ENCODE data around the gene TMEM19.

TMEM19 gene

DNA sequence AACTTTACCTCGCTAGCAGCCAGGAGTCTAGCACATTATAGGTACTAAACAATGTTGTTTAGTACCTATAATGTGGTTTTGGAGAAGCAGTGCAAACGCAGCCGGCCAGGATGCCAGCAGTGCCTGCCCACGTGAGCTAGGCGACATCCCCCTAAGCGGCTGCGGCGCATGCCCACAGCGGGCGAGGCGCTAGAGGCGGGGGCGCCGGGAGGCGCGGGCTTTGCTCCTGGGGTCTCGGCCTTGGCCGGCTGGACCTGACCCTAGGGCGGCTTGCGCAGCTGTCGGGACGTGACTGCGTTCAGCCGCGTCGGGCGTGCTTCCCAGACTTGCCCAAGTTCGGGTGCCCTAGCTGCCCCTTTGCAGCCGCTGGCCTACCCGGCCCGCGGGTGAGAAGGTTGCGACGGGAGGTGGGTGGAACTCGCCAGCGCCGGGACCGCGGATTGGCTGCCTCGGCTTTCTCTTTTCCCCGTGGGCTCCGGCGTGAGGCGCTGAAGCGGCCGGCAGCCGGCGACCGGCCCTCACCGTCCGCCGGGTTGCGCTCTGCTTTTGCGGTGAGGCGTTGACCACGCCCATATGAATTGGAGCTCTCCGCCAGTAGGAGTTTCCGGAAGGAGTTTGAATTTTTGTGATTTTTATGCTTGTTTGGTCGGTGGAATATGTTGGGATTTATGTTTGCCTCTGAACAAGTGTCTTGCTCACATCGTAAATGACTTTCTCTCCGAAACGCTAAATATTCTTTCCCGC is at the start of gene TMEM19:
Gene TMEM19, plus strand, starts transcription at position 169 of the 744 bp plus-strand sequence. CDS start 599 bp downstream, outside the sequence.
- DNase-seq = peak; percentile 81

DNA sequence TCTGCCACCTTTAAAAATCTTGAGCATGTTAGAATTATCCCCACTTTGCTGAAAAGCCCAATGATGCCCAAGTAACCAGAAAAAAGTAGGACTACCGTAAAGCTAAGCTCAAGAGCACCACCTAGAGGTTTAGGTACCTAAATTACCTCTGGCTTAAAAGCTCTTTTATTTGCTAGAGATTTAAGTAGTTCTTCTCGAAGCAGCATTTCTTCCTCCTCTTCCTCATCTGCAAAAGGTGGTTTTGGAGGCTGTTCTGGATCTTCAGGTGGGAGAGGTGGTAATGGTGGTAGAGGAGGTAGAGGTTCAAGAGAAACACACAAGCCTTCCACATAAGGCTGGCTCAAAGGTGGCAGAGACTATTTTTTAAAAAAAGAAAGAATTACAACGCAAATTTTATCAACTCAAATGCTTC is 49.2 kb upstream of the TMEM19 start:
- DNase-seq = no peak

DNA sequence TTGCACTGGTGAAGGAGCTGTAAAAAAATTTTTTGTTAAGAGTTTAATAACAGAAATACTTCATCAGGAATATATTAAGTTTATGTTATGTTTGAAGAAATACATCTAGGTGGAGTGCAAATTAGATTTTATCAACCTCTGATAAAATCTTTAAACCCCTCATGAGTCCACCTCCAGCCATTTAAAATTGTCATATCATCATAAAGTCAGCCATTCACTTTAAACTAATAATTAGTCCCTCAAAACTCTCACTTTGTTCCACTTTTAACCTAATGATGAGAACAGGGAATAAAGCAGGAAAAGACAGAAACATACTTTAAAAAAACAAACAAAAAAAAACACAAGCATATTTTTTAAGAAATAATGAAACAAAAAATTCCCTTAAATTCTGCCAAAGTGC is 47.4 kb upstream of the TMEM19 start:
- no peak for DNase-seq

DNA sequence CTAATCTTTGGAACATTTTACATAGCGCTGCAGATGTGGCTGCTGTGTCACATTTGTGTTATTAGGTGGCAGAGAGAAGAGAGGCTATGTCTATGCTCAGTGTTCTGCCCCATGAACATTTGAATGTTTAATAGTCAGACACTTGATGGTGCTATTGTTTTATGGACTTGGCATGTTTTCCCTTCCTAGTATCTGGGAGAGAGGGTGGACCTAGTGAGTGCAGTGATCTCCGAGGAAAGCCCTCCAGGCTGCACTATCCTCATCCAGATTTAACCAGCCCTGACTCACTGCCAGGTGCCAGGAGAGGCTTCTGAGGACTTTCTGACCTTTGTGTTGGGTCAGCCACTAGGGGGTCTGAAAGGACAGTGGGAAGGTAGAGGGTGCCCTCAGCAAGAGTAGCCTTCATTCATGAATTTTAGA is 46.5 kb upstream of the TMEM19 start:
- DNase-seq = no peak

DNA sequence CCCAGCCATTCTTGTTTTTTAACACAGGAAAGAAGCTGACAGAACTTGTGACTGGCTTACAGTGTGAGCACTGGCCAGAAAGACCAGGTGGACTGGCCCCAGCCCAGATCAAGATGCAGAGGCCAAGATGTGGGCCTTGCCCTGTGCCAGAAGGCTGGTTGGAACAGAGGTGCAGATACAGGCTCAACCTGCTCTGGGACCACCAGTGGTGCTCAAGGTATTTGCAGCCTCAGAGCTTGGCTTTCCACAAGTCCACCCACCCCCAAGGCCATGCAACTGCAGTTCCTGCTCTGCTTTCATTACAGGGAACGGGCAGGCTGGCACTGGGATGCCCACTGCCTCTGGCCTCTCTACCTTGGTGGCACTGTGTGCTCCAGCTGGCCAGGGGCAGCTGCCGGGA is 45.6 kb upstream of the TMEM19 start:
- DNase-seq = no peak

DNA sequence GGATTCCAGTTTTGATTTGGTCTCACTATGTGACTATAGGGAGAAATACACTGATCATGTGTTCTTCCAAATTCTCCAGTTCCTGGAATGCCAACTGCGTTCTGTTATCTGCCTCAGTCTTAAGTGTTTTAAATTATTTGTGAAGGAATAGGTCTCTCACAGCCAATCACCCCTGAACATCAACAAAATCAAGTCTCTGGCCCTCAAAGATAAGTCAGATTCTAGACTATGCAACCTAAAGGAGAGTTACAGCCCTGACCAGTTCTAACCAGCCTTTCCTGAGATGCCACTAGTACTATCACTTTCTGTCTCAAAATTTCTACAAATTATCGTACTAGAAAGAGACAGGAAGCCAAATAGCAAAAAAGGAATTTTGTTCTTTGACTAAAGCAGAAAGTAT is 44.5 kb upstream of the TMEM19 start:
- no peak for DNase-seq

DNA sequence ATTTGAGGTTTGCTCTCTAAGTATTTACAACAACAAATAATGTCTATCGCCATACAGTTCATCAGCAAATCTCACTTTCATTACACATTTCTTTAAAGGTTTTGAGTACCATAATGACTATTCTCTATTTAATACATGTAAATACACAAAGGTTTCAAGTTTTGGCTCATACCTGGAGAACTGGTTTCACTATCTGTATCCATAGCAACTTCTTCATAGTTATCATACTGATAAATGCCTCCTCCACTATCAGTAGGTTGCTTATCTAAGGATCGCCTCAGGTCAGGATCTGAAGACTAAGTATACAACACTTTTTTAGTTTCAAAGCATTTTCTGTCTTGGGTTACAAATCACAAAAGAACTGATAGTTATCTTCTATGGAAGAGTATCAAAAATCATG is 43.6 kb upstream of the TMEM19 start:
- DNase-seq = no peak

DNA sequence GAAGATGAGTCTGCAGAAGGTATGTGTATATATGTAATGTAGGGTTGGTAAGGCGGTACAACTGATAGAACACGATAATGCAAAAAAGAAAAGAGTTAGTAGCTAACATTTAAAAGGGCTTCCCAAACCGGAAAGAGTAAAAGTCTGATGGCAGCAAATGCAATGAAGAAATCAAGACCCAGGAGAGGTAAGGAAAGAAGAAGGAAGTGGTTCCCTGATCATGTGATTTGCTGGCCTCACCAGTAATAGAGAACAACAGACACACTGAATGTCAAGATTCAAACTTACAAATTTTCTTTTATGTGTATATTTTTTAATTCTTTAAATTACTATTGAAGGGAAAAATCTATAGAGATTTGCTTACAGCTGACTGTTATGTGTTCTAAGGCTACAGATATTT is 40.6 kb upstream of the TMEM19 start:
- no peak for DNase-seq

DNA sequence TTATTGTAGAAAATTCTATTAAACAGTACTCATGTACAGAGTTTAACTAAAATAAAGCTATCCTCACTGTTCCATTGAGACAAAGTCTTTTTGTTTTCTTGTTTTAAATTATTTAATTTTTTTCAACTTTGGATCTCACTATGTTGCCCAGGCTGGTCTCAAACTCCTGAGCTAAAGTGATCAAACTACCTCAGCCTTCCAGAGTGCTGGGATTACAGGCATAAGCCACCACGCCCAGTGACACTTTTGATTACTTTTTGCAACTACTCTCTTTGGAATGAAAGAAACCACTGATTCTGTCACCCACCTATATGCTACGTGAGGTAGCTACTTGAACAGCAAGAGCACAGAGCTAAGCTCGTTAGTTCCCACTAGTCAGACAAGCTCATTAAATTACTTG is 39.4 kb upstream of the TMEM19 start:
- no peak for DNase-seq

DNA sequence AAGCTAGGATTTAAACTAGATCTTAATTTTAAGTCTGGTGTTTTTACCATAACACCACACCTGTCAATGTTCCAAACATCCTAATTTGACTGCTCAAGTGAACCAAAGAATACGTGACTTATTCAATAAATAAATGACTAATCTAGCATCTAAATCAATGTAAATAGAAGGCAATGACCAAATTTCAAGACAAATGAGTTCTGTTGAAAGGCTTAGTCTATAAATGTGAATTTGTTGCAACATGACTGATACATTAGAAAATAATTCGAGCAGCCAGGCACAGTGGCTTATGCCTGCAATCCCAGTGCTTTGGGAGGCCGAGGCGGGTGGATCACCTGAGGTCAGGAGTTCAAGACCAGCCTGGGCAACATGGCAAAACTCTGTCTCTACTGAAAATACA is 37.3 kb upstream of the TMEM19 start:
- no peak for DNase-seq

DNA sequence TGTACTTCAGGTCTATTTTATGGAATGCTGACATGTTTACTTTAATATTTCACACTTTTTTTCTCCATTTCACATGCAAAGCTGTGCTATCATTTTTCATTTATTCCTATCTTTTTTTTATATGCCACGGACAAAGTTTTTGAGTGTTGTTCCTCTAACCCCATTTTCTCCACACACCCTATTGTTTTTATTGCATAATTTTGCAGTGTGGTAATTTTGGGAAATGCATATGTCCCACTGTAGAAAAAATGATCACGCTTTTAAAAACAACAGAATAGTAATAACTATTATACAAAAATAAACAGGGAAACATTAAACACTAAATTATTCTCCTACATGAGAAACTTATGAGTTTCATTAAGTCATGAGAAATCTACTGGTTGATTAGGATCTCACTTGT is 36.5 kb upstream of the TMEM19 start:
- DNase-seq = no peak

DNA sequence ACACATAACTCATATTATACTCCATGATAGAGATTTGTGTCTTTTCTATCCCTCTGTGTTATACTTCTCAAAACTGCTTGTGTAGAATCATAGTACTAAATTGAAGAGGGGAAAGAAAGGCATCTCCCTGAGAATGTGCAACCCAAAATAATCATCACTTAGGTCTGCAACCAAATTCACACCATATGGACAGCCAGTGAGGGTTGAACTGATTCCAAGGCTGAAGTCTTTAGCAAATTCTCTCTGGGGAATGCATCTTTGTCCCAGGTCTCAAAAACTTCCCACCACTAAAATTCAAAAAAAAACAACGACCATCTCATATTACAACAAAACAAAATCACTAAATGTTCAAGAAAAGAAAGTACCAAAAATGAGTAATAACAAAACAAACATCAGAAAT is 33.2 kb upstream of the TMEM19 start:
- DNase-seq = no peak

DNA sequence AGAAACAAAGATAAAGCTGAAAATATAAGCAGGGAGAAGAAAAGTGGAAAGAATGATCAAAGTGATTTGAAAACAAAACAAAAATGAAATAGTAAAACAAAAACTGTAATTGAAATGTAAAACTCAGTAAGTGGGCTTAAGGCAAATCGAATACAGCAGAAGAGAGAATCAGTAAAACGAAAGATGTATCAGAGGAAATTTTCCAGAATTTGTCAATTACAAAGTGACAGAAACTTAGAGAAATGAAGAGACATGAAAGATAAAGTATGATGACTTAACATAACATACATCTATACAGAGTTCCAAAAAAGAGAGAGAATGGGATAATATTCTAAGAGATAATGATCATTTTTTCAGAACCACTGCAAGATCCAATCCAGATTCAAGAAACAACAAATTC is 32.7 kb upstream of the TMEM19 start:
- no peak for DNase-seq

DNA sequence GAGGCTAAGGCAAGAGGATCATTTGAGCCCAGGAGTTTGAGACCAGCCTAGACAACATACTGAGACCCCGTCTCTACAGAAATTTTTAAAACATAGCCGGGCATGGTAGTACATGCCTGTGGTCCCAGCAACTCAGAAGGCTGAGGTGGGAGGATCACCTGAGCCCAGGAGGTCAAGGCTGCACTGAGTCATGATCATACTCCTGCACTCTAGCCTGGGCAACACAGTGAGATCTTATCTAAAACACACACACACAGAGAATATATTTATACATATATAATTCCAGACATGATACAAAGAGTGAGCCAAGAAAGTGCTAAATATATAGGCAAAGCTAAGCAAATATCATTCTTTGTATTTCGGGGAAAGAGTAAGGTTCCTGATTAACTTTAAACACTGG is 31.7 kb upstream of the TMEM19 start:
- DNase-seq = no peak

DNA sequence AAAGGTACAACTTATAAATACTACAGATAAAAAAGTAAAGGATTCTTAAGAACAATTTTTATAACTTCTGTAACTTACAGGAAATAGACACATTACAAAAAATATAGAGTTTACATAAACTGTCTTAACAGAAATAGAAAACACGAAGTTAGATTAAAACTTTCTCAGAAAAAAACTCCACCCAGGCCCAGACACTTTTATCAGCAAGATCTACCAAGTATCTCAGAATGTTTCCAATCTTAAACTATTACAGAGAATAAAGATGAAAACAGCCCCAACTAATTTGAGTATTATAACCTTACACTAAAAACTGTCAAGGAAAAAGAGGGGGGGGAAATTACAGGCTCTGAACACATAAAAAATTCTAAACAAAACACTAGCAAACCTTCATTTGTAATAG is 30.4 kb upstream of the TMEM19 start:
- DNase-seq = no peak

DNA sequence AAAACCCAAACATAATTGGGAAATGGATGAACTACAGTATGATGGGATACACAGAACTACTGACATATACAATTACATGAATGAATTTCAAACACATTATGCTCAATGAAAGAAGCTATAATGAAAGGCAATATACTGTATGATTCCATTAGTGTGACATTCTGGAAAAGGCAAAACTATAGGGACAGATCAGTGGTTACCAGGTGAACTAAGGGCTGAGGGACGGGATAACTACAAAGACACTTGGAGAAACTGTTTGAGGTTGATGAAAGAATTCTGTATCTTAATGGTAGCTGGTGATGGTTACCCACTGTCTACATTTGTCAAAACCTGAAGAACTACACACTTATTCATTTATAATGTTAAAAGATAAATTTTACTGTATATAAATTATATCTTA is 30.0 kb upstream of the TMEM19 start:
- DNase-seq = no peak

DNA sequence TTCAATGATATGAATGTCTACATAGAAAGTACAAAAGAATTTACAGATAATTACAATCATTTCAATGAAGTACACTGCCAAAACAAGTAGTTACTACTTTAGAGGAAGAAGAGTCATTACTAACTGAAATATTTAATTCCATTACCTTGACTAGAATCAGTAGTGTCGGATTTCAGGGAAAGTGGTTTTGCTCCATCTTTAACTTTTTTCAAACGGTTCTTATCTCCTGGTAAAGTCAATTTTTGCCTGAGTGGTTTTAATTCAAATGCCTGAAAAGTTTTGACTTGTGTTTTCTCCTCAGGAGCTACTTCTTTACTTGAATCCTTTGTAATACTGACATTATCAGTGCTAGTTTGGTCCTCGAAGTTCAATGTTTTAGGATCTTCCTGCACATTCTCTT is 29.1 kb upstream of the TMEM19 start:
- no peak for DNase-seq

DNA sequence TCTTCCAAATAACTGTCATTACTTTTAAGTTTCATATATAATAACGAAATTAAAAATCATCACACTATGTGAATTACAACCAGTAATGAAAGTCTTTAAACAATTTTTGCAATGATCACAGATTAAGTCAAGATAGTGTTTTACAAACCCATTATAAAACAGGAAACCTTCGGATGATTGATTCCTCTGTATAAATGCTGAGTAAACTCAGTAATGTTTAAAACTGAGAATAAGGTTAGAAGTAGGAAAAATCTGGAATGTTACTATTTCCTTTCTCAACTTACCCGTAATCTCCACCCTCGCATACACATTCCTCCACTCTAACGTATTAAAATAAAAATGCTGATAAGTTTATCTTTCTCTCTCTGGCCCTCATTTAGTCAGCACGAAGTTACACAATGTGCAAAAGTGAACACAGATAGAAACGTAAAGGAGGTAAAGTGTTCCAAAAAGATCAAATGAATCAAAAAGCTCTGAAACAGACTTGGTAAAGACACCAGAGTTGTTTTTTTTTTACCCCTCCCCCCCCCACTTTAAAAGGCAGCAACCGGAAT is 23.8 kb upstream of the TMEM19 start:
- DNase-seq = no peak

DNA sequence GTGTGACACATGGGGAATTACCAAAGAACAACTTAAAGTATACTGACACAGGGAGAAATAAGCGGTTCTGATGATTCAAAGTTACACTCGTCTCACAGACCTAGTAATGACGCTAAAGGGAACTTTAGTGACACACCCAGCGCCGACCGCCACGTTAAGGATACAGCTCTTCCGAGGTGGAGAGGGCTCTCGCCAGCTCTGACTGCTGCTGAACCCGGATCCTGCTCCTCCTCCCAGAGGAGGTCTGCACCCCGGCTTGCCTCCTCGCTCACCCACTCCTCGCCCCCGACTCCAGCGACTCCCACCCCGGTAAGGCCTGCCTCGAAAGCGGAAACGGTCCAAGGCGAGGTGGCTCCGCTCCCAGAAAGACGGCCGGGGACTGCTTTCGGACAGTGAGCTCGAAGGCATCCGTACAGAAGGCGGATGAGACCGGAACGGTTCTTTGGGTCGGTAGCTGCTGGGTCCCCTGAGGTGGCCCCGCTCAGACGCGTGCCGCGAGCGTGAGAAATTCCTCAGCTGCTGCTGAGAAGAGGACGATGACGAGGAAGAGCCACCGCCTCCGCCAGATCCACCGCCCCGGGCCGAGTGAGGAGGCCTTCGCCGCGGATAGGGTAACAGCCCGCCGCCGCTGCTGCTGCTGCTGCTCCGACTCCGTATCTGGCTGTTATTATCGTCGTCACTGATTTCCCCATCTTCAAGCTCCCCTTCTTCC is 22.9 kb upstream of the TMEM19 start:
- peak; percentile 57 for DNase-seq

DNA sequence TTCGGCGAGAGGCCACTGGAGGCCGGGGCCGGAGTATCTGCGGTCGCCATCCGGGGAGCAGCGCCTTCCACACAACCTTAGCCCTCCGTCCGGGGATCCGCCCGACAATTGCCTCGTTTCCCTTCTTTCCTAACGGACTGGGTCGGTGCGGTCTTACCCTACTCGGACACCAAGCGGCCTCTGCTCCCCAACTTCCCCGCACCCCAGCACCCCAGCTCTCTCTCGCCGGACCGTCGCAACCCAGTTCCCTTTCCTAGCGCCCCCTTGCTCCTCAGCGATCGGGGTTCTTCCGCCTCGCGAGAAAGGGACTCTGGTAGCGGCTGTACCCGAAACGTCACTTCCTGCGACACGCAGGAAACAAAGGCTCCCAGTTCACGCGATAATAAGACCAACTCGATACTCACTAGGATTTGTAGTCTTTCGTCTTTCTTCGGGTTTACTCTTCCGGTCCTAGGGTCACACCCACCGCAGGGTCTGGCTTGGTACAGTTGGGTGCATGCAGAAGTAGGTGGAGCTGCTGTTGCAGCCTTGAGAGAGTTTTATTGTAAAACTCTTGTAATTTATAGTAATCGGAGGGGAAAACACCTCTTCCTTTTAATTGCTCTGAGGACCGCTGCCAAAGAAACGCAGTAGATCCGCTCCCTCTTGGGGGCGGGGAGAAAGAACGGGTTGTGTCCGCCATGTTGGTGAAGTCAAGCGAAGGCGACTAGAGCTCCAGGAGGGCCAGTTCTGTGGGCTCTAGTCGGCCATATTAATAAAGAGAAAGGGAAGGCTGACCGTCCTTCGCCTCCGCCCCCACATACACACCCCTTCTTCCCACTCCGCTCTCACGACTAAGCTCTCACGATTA is 22.1 kb upstream of the TMEM19 start, which contains the start of the genes THAP2 and ZFC3H1:
Gene THAP2, plus strand, starts transcription at position 741 of the 850 bp plus-strand sequence. CDS start 209 bp downstream, outside the sequence.
Gene ZFC3H1, minus strand, starts transcription at position 288 of the 850 bp plus-strand sequence. Its CDS starts 238 bp downstream, at position 50.
- DNase-seq = peak; percentile 91

DNA sequence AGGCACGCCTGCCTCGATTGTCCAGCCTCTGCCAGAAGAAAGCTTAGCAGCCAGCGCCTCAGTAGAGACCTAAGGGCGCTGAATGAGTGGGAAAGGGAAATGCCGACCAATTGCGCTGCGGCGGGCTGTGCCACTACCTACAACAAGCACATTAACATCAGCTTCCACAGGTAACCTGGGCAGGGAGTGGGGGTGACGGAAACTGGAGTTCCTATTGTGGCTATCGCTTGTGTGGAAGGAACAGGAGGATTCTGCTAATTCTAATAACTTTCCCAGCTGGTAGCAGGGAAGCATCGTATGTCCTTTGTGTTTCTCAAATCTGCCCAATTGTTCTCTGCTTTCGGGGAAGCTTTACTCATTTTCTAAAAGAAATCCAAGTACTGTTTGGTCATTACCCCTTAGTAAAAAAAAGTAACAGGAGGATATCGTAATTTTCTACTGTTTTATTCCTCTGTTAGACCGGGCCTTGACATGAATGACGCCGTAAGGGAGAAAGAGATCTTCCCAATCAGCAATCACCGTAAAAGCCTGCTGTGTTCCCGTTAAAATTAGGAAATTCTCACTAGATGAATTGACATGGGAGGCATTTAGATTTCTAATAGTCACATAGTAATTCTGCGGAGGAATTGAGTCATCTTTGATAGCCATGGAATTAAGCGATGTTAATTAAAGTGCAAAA is 21.3 kb upstream of the TMEM19 start:
- no peak for DNase-seq

DNA sequence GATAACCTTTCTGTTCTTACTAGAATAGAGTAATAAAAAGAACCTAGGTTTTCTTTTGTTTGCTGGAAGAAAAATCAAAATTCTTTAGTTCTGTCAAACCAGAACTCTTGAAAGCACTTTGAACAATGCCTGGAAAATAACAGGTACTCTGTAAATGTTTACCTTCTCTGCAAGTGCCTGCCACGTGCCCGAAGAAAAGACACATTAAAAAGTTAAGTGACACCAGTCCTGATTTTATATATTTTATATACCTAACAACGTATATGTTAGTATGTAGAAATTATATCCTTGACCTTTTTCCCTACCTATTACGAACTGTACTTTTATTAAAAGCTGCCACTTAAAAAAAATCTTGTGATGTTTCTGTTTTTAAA is 20.8 kb upstream of the TMEM19 start:
- DNase-seq = no peak

DNA sequence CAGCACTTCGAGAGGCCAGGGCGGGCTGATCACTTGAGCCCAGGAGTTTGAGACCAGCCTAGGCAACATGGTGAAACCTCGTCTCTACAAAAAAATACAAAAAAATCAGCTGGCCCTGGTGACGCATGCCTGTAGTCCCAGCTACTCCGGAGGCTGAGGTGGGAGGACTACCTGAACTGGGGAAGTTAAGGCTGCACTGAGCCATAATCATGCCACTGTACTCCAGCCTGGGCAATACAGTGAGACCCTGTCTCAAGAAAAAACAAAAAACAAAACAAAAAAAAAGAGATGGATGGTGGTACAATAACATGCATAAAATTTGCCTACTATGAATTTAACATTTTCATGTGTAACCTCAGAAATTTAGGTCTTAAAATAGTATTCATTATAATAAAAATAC is 19.6 kb upstream of the TMEM19 start:
- DNase-seq = no peak
